C1 segment of cervical spinal cord (tissue), 14 donors: Measurements from ENCODE around the gene WASF2.
"Not testable (repeated sequence)": the region's sequence is repeated elsewhere in the genome, so short reads cannot be mapped to it uniquely, and the experiment has no call there.

Experiments used
- DNase-seq, 14 donors: peaks; one replicate each; lab custom pipeline; 2025; lab: John Stamatoyannopoulos, UW

WASF2 gene

GRCh38 chr1:27427816-27428315, 62.1 kb downstream of the WASF2 start:
- no peak for DNase-seq

GRCh38 chr1:27427329-27427728, 62.6 kb downstream of the WASF2 start:
- peak in 4 of 14 donors; percentile 8 to 36 (median 24) for DNase-seq

GRCh38 chr1:27423709-27424108, 66.3 kb downstream of the WASF2 start:
- no peak for DNase-seq

GRCh38 chr1:27418326-27419185, 71.4 kb downstream of the WASF2 start:
- DNase-seq = peak in 12 of 14 donors; percentile 10 to 87 (median 64)

GRCh38 chr1:27417713-27418112, 72.3 kb downstream of the WASF2 start:
- no peak for DNase-seq

- DNase-seq = peak in 6 of 14 donors; percentile 15 to 37 (median 29)
Observed at GRCh38 chr1:27416387-27417111, 73.4 kb downstream of the WASF2 start.

- DNase-seq = peak in 4 of 14 donors; percentile 28 to 55 (median 41)
Observed at GRCh38 chr1:27414091-27414490, 75.9 kb downstream of the WASF2 start.

- DNase-seq = no peak
Observed at GRCh38 chr1:27413004-27413403, 77.0 kb downstream of the WASF2 start.

- no peak for DNase-seq
Observed at GRCh38 chr1:27412502-27412901, 77.5 kb downstream of the WASF2 start.

- DNase-seq = no peak
Observed at GRCh38 chr1:27410709-27411108, 79.3 kb downstream of the WASF2 start.

- DNase-seq = no peak
Observed at GRCh38 chr1:27409669-27410068, 80.3 kb downstream of the WASF2 start.

GRCh38 chr1:27408151-27408550, 81.8 kb downstream of the WASF2 start:
- no peak for DNase-seq

- not testable (repeated sequence) for DNase-seq
Observed at GRCh38 chr1:27406791-27407190, 83.2 kb downstream of the WASF2 start.

GRCh38 chr1:27406362-27406680, 83.6 kb downstream of the WASF2 start:
- DNase-seq = peak in 8 of 14 donors; percentile 31 to 87 (median 60)

GRCh38 chr1:27405598-27406361, 84.2 kb downstream of the WASF2 start:
- DNase-seq = peak in 5 of 14 donors; percentile 42 to 87 (median 53)

GRCh38 chr1:27405074-27405473, 84.9 kb downstream of the WASF2 start:
- DNase-seq = peak in 3 of 14 donors; percentile 25 to 35 (median 26)

GRCh38 chr1:27403931-27404330, 86.0 kb downstream of the WASF2 start:
- DNase-seq = no peak

- peak in 10 of 14 donors; percentile 14 to 83 (median 45) for DNase-seq
Observed at GRCh38 chr1:27403065-27403726, 86.8 kb downstream of the WASF2 start.

GRCh38 chr1:27402349-27402754, 87.6 kb downstream of the WASF2 start:
- DNase-seq = peak in 12 of 14 donors; percentile 12 to 77 (median 58)

- no peak for DNase-seq
Observed at GRCh38 chr1:27400963-27401341, 89.0 kb downstream of the WASF2 start.
